ENCODE measurements around the gene FTH1. TPM values are rescaled to one million over a fixed set of nuclear protein-coding genes. Genes with fewer than 3 reads are reported as not detected.
"Not testable (repeated sequence)": the region's sequence is repeated elsewhere in the genome, so short reads cannot be mapped to it uniquely, and the experiment has no call there.

FTH1 gene
- total RNA-seq, 4 donors from 2014 or later: 1,945 to 2,292 (median 2,070) TPM

GRCh38 chr11:61954851-61955421, 12.5 kb downstream of the FTH1 start:
- Histone ChIP-seq H3K36me3 (peaks cover 0 to 33% of the 10 kb centered on the region in 2 donors), H3K27me3 (peaks cover 36% of the 10 kb centered on the region), H3K9me3 (no peaks in the 10 kb centered on the region), H3K4me3 (peak overlapping the region; percentile 32 to 54), H3K27ac (peak overlapping the region; percentile 3 to 83 (median 80)), H3K4me1 (peaks cover 0 to 28% (median 8%) of the 10 kb centered on the region in 3 donors)
- TF ChIP-seq POLR2AphosphoS5 (IDR thresholded peaks at IDR 0.05): peak; percentile 66
- no peak for TF ChIP-seq EP300 (IDR thresholded peaks at IDR 0.05)
- peak in 2 of 4 experiments; percentile 7 to 38 for TF ChIP-seq CTCF (IDR thresholded peaks at IDR 0.05)
- peak in 1 of 2 donors; percentile 21 for TF ChIP-seq POLR2A (IDR thresholded peaks at IDR 0.05)
- peak; percentile 92 for ATAC-seq
- 20% methylated on average over 1 of the region's 21 CpGs; no CpG with 5 or more reads in 1 of the 2 donors for WGBS, 2 donors (ENCODE audit: low coverage in 1 of 2)

GRCh38 chr11:61954106-61954850, 13.2 kb downstream of the FTH1 start:
- H3K27me3 ChIP-seq: peaks cover 36% of the 10 kb centered on the region
- no peak for TF ChIP-seq EP300 (IDR thresholded peaks at IDR 0.05)
- TF ChIP-seq POLR2A (IDR thresholded peaks at IDR 0.05): no peak
- no peak for TF ChIP-seq POLR2AphosphoS5 (IDR thresholded peaks at IDR 0.05)
- TF ChIP-seq CTCF (IDR thresholded peaks at IDR 0.05): no peak
- H3K36me3 ChIP-seq: peaks cover 0 to 27% of the 10 kb centered on the region in 2 donors
- no peak for ATAC-seq
- H3K4me3 ChIP-seq: peak overlapping the region in 1 of 2 donors; percentile 54
- H3K4me1 ChIP-seq: peaks cover 0 to 34% (median 14%) of the 10 kb centered on the region in 3 donors
- no peaks in the 10 kb centered on the region for H3K9me3 ChIP-seq
- WGBS, 2 donors (ENCODE audit: low coverage in 1 of 2): 95 to 100% methylated on average over 1 to 7 of the region's 9 CpGs
- peak overlapping the region in 3 of 4 donors; percentile 78 to 83 (median 82) for H3K27ac ChIP-seq

GRCh38 chr11:61953632-61954031, 13.8 kb downstream of the FTH1 start:
- WGBS, 2 donors (ENCODE audit: low coverage in 1 of 2): 88 to 100% methylated on average over 2 to 4 of the region's 5 CpGs
- peaks cover 0 to 40% (median 16%) of the 10 kb centered on the region in 3 donors for H3K4me1 ChIP-seq

GRCh38 chr11:61952882-61953281, 14.6 kb downstream of the FTH1 start:
- Histone ChIP-seq H3K9me3 (no peaks in the 10 kb centered on the region), H3K27ac (no peak overlapping the region), H3K36me3 (peaks cover 0 to 16% of the 10 kb centered on the region in 2 donors), H3K4me1 (peaks cover 0 to 42% (median 16%) of the 10 kb centered on the region in 3 donors), H3K4me3 (no peak overlapping the region), H3K27me3 (peaks cover 36% of the 10 kb centered on the region)
- WGBS, 2 donors (ENCODE audit: low coverage in 1 of 2): 81% methylated on average over 2 of the region's 3 CpGs; no CpG with 5 or more reads in 1 of the 2 donors
- ATAC-seq: no peak
- TF ChIP-seq EP300 (IDR thresholded peaks at IDR 0.05): no peak
- TF ChIP-seq POLR2A (IDR thresholded peaks at IDR 0.05): no peak
- TF ChIP-seq CTCF (IDR thresholded peaks at IDR 0.05): no peak
- no peak for TF ChIP-seq POLR2AphosphoS5 (IDR thresholded peaks at IDR 0.05)

More at GRCh38 chr11:61953632-61954031, 13.8 kb downstream of the FTH1 start:
- Histone ChIP-seq H3K27me3 (peaks cover 36% of the 10 kb centered on the region), H3K36me3 (peaks cover 0 to 21% of the 10 kb centered on the region in 2 donors)
- not testable (repeated sequence) for H3K9me3 ChIP-seq, H3K27ac ChIP-seq, H3K4me3 ChIP-seq, ATAC-seq

GRCh38 chr11:61951484-61952135, 15.8 kb downstream of the FTH1 start:
- Histone ChIP-seq H3K36me3 (peaks cover 0 to 6% of the 10 kb centered on the region in 2 donors), H3K27ac (no peak overlapping the region), H3K9me3 (no peaks in the 10 kb centered on the region), H3K4me1 (peaks cover 0 to 50% (median 19%) of the 10 kb centered on the region in 3 donors), H3K4me3 (no peak overlapping the region), H3K27me3 (peaks cover 36% of the 10 kb centered on the region)
- TF ChIP-seq POLR2AphosphoS5 (IDR thresholded peaks at IDR 0.05): no peak
- no peak for TF ChIP-seq EP300 (IDR thresholded peaks at IDR 0.05)
- TF ChIP-seq CTCF (IDR thresholded peaks at IDR 0.05): no peak
- no peak for TF ChIP-seq POLR2A (IDR thresholded peaks at IDR 0.05)
- 81% methylated on average over 3 of the region's 11 CpGs; no CpG with 5 or more reads in 1 of the 2 donors for WGBS, 2 donors (ENCODE audit: low coverage in 1 of 2)
- ATAC-seq: no peak
